Transverse colon (tissue), 4 donors: ENCODE measurements around the gene TNFRSF19. TPM values are rescaled to one million over a fixed set of nuclear protein-coding genes. Genes with fewer than 3 reads are reported as not detected.

Experiments
- DNase-seq: peaks from one replicate; pipeline ENCODE4 v3.0.0-alpha.2; 2019
- H3K27ac ChIP-seq, 4 donors: fragments of 200-600 bp; sonication (generic); 2 replicates each; pipeline ENCODE4 v1.5.1; 2016 to 2018; ENCODE audit warnings: inconsistent platforms in 4 of 4
- H3K27me3 ChIP-seq: fragments of 200-600 bp; sonication (generic); 2 replicates; pipeline ENCODE4 v1.5.1; 2017; ENCODE audit warnings: inconsistent platforms
- H3K36me3 ChIP-seq, 4 donors: fragments of 200-600 bp; sonication (generic); 2 replicates each; pipeline ENCODE4 v1.5.1; 2017 to 2019; ENCODE audit warnings: inconsistent platforms in 4 of 4
- H3K4me1 ChIP-seq, 4 donors: fragments of 200-600 bp; sonication (generic); 2 replicates each; pipeline ENCODE4 v1.5.1; 2017 to 2020; ENCODE audit warnings: inconsistent platforms in 4 of 4
- H3K4me3 ChIP-seq, 4 donors: fragments of 200-600 bp; sonication (generic); 1 replicate in 1 of 4; 2 replicates in 3 of 4; pipeline versions ENCODE4 v1.5.1 to v1.6.1; 2017 to 2019; ENCODE audit warnings: inconsistent platforms in 4 of 4
- H3K9me3 ChIP-seq, 2 donors: fragments of 200-600 bp; sonication (generic); 2 replicates each; pipeline ENCODE4 v1.5.1; 2017 to 2019; ENCODE audit warnings: inconsistent platforms in 2 of 2
- EP300 ChIP-seq: sonication (generic); formaldehyde crosslinking; IDR thresholded peaks from one replicate; pipeline ENCODE4 v1.6.1; 2017; ENCODE audit warnings: antibody characterized with exemption, low read depth
- POLR2A ChIP-seq: fragments of 450-650 bp; IDR thresholded peaks from one replicate; pipeline ENCODE4 v1.6.1; 2016; ENCODE audit warnings: antibody characterized with exemption, mild to moderate bottlenecking, moderate library complexity
- POLR2AphosphoS5 ChIP-seq, 3 donors: sonication (generic); formaldehyde crosslinking; IDR thresholded peaks; one replicate each; pipeline ENCODE4 v1.6.1; 2016; ENCODE audit warnings: antibody characterized with exemption in 3 of 3
- WGBS, 2 donors: methylation state at CpG; one replicate each; pipeline ENCODE4 v1.1.5; 2018; ENCODE audit warnings: low coverage in 1 of 2; 5-methylcytosine and 5-hydroxymethylcytosine counted together
- in situ Hi-C, 4 donors: fragments of 200-750 bp; cut with MboI; loops; one replicate each; pipeline versions ENCODE4 v1.15.0 to v1.15.1; 2017; ENCODE audit warnings: low sequenced_read_pairs in 3 of 4, low pct_ligation_motif_present in 1 of 4, low pct_unique_long_range_greater_than_20kb in 1 of 4
- intact Hi-C: fragments of 100-400 bp; cut with DNase I; formaldehyde crosslinking; loops from one replicate; pipeline ENCODE4 v1.15.1; 2023; ENCODE audit warnings: low total_unique reads
- total RNA-seq, 4 donors: library from RNA; depleted of rRNA; stranded (reverse); fragments of >200 nt; gene quantifications; one replicate each; pipeline ENCODE4 v1.1.0, GENCODE V29; 2016
- TF ChIP-seq, protein P1 (sequence below), 5 experiments: fragments of 200-600 bp in 3 of 5; fragments of 450-650 bp in 2 of 5; sonication (generic) in 3 of 5; IDR thresholded peaks; 1 replicate in 2 of 5; 2 replicates in 3 of 5; pipeline ENCODE4 v1.5.1; 2016 to 2017; ENCODE audit warnings: antibody characterized with exemption in 5 of 5, inconsistent platforms in 3 of 5, mild to moderate bottlenecking in 2 of 5, moderate library complexity in 1 of 5

The TNFRSF19 gene
- total RNA-seq, 4 donors from 2014 or later: 0.80 to 1.3 (median 0.96) TPM; not detected in 1

GRCh38 chr13:23644527-23645138 is 74.4 kb downstream of the TNFRSF19 start:
- TF ChIP-seq, protein P1, sequence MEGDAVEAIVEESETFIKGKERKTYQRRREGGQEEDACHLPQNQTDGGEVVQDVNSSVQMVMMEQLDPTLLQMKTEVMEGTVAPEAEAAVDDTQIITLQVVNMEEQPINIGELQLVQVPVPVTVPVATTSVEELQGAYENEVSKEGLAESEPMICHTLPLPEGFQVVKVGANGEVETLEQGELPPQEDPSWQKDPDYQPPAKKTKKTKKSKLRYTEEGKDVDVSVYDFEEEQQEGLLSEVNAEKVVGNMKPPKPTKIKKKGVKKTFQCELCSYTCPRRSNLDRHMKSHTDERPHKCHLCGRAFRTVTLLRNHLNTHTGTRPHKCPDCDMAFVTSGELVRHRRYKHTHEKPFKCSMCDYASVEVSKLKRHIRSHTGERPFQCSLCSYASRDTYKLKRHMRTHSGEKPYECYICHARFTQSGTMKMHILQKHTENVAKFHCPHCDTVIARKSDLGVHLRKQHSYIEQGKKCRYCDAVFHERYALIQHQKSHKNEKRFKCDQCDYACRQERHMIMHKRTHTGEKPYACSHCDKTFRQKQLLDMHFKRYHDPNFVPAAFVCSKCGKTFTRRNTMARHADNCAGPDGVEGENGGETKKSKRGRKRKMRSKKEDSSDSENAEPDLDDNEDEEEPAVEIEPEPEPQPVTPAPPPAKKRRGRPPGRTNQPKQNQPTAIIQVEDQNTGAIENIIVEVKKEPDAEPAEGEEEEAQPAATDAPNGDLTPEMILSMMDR (IDR thresholded peaks at IDR 0.05): no peak
- no peak for TF ChIP-seq EP300
- in situ Hi-C loops (no loop called here), intact Hi-C loops (no loop called here)
- DNase-seq: no peak
- H3K4me1 ChIP-seq: peaks cover 0 to 9% (median 0%) of the 10 kb centered on the region in 4 donors
- H3K36me3 ChIP-seq: no peaks in the 10 kb centered on the region
- H3K27me3 ChIP-seq: no peaks in the 10 kb centered on the region
- 73 to 84% methylated on average over 4 to 5 of the region's 5 CpGs for WGBS, 2 donors
- no peak overlapping the region for H3K27ac ChIP-seq
- no peak overlapping the region for H3K4me3 ChIP-seq
- no peaks in the 10 kb centered on the region for H3K9me3 ChIP-seq

- TF ChIP-seq POLR2A (no peak), POLR2AphosphoS5 (IDR thresholded peaks at IDR 0.05) (no peak), EP300 (no peak)
- TF ChIP-seq, protein P1 (IDR thresholded peaks at IDR 0.05): no peak
Observed at GRCh38 chr13:23645851-23646250, 75.6 kb downstream of the TNFRSF19 start.

DNA sequence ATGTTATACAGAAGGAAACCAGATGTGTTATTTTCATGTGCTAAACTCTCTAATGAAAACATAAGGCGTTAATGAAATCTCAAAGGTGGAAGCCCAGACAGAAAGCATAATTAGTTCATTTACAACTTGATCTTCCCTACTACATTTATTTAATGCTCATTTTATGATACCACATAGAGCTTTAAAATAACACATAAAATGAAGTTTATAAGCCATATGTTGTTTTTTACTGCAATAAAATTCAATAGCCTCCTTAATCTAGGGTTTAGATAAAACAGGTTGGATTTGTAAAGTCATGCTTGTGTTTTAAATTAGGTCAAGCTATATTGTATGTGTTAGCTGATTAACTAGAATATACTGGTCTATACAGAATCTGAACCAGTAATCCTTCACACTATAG is 81.2 kb downstream of the TNFRSF19 start:
- Histone ChIP-seq H3K4me3 (no peak overlapping the region), H3K27ac (no peak overlapping the region), H3K9me3 (no peaks in the 10 kb centered on the region), H3K36me3 (no peaks in the 10 kb centered on the region), H3K27me3 (no peaks in the 10 kb centered on the region), H3K4me1 (no peaks in the 10 kb centered on the region)
- WGBS, 2 donors: 51 to 56% methylated on average over 1 of the region's 1 CpG
- in situ Hi-C loops (no loop called here), intact Hi-C loops (no loop called here)
- no peak for DNase-seq
- TF ChIP-seq, protein P1 (IDR thresholded peaks at IDR 0.05): no peak
- no peak for TF ChIP-seq POLR2A
- no peak for TF ChIP-seq EP300
- no peak for TF ChIP-seq POLR2AphosphoS5 (IDR thresholded peaks at IDR 0.05)

More at GRCh38 chr13:23645851-23646250, 75.6 kb downstream of the TNFRSF19 start:
- 88 to 96% methylated on average over 5 of the region's 5 CpGs for WGBS, 2 donors
- no peak for DNase-seq
- in situ Hi-C loops: no loop called here
- H3K27ac ChIP-seq: no peak overlapping the region
- intact Hi-C loops: no loop called here
- no peaks in the 10 kb centered on the region for H3K36me3 ChIP-seq
- no peaks in the 10 kb centered on the region for H3K27me3 ChIP-seq
- no peaks in the 10 kb centered on the region for H3K9me3 ChIP-seq
- H3K4me1 ChIP-seq: peaks cover 0 to 9% (median 0%) of the 10 kb centered on the region in 4 donors
- H3K4me3 ChIP-seq: no peak overlapping the region

DNA sequence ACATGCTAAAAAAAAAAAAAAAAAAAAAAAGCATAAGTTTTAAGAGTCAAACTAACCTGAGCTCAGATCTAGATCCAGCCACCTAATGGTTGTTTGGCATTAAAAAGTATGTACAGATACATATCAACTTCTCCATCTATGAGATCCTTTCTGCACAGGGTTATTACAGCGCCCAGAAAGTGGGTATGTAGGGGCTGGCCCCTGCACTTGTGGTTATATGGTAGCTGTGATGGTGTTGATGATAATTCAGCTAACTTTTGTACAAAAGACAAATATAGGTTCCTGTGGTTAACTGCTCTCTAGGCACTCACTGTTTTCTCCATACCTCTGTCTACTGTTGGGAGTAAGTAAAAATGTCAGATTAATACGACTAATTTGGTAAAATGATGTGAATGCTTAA is 81.7 kb downstream of the TNFRSF19 start:
- Histone ChIP-seq H3K4me3 (no peak overlapping the region), H3K9me3 (no peaks in the 10 kb centered on the region), H3K27me3 (no peaks in the 10 kb centered on the region), H3K36me3 (no peaks in the 10 kb centered on the region), H3K27ac (no peak overlapping the region), H3K4me1 (no peaks in the 10 kb centered on the region)
- in situ Hi-C loops (no loop called here), intact Hi-C loops (no loop called here)
- TF ChIP-seq, protein P1 (IDR thresholded peaks at IDR 0.05): no peak
- no peak for TF ChIP-seq EP300
- no peak for TF ChIP-seq POLR2A
- no peak for TF ChIP-seq POLR2AphosphoS5 (IDR thresholded peaks at IDR 0.05)
- WGBS, 2 donors: 76 to 100% methylated on average over 1 to 2 of the region's 2 CpGs
- DNase-seq: no peak
